ENCODE data around the gene CMA1. TPM values are rescaled to one million over a fixed set of nuclear protein-coding genes. Genes with fewer than 3 reads are reported as not detected.

CMA1 gene
- total RNA-seq, 1 experiment from 2014 or later = not detected

DNA sequence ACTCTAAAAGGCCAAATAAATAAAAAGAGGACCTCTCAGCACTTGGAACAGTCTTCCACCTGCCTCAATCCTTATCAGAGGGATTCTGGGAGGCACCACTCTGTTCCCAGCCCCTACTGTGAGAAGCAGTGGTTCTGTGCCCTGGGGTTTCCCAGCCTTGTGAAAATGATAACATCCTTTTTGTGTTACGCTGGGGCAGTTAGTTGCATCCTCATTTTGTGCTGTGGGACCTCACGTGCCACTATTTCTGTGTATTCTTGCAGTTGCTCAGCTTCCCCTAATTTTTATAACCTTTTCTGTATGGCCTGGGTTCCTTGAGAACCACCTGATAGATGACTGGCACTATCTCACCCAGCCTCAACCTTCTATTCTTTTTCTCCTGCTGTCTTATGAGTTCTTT, 10.8 kb upstream of the CMA1 start:
- no peaks in the 10 kb centered on the region for H3K36me3 ChIP-seq (ENCODE audit: insufficient read depth, low read length, poor library complexity, severe bottlenecking)
- no peak for DNase-seq (ENCODE audit: low spot score)
- H3K4me1 ChIP-seq (ENCODE audit: insufficient read depth, low read length, poor library complexity, severe bottlenecking) = no peaks in the 10 kb centered on the region
- ChIA-PET CTCF (no interaction called here), POLR2A (ENCODE audit: low non-redundant PET) (no interaction called here)
- no peak for TF ChIP-seq CTCF (conservative IDR thresholded peaks at IDR 0.05; ENCODE audit: low read depth, low read length)
- TF ChIP-seq EZH2 (IDR thresholded peaks at IDR 0.05; ENCODE audit: borderline replicate concordance, low read depth, low read length, poor library complexity, severe bottlenecking) = no peak
- no peaks in the 10 kb centered on the region for H3K27me3 ChIP-seq (replicated peaks; ENCODE audit: insufficient read depth, low read depth, low read length, poor library complexity)
- no peaks in the 10 kb centered on the region for H3K9me3 ChIP-seq (ENCODE audit: low read depth, low read length, poor library complexity, severe bottlenecking)
- intact Hi-C loops (cut with micrococcal nuclease; ENCODE audit: unreplicated experiment) = no loop called here
- BruUV-seq (replicated peaks) = no TSS peak
- H3K4me3 ChIP-seq (ENCODE audit: low read depth, low read length, poor library complexity, severe bottlenecking) = no peak overlapping the region
- H3K27ac ChIP-seq (ENCODE audit: low read depth, low read length, poor library complexity, severe bottlenecking) = no peak overlapping the region

DNA sequence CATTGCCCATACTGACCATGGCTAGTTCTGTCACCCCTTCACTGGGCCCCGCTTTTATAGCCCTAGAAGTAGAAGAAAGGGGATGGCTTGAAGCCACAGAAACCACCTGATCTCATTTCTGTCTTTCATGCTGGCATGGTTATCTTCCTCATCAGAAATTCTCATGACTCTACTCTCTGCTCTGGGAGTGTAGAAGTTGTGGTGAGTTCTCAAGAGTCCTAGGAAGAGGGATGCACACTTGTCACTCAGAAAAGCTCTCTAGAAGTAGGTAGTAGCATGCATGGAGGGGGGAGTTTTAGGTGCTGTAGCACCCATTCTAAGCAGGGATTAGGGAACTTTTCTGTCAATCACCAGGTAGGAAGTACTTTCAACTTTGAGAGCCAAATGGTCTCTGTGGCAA, 6.1 kb upstream of the CMA1 start:
- Histone ChIP-seq H3K27me3 (replicated peaks; ENCODE audit: insufficient read depth, low read depth, low read length, poor library complexity) (no peaks in the 10 kb centered on the region), H3K27ac (ENCODE audit: low read depth, low read length, poor library complexity, severe bottlenecking) (no peak overlapping the region), H3K4me1 (ENCODE audit: insufficient read depth, low read length, poor library complexity, severe bottlenecking) (no peaks in the 10 kb centered on the region), H3K4me3 (ENCODE audit: low read depth, low read length, poor library complexity, severe bottlenecking) (no peak overlapping the region), H3K9me3 (ENCODE audit: low read depth, low read length, poor library complexity, severe bottlenecking) (no peaks in the 10 kb centered on the region), H3K36me3 (ENCODE audit: insufficient read depth, low read length, poor library complexity, severe bottlenecking) (no peaks in the 10 kb centered on the region)
- BruUV-seq (replicated peaks) = no TSS peak
- no peak for TF ChIP-seq EZH2 (IDR thresholded peaks at IDR 0.05; ENCODE audit: borderline replicate concordance, low read depth, low read length, poor library complexity, severe bottlenecking)
- TF ChIP-seq CTCF (conservative IDR thresholded peaks at IDR 0.05; ENCODE audit: low read depth, low read length) = no peak
- POLR2A ChIA-PET (ENCODE audit: low non-redundant PET) = no interaction called here
- CTCF ChIA-PET = no interaction called here
- intact Hi-C loops (cut with micrococcal nuclease; ENCODE audit: unreplicated experiment) = no loop called here
- DNase-seq (ENCODE audit: low spot score) = no peak

DNA sequence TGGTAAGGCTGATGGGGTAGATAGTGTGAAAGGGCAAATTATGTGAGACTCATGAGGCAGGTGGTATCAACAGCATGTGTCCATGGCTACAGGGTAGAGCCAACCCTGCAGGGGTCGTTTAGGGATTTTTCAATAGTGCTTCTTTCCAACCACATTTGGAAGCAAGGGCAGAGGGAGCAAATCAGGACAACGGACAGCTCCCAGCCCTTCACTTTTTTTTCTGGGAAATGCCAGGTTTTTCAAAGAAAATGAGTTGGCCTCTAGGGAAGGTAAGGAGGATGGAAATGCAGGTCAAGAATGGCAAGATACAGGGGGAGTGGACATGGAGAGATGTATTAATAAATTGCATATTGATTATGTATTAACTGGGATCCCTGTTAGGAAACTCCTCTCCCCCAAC, 4.9 kb upstream of the CMA1 start:
- no peak overlapping the region for H3K4me3 ChIP-seq (ENCODE audit: low read depth, low read length, poor library complexity, severe bottlenecking)
- intact Hi-C loops (cut with micrococcal nuclease; ENCODE audit: unreplicated experiment) = no loop called here
- BruUV-seq (replicated peaks) = no TSS peak
- H3K27me3 ChIP-seq (replicated peaks; ENCODE audit: insufficient read depth, low read depth, low read length, poor library complexity) = no peaks in the 10 kb centered on the region
- peak; percentile 5 for DNase-seq (ENCODE audit: low spot score)
- CTCF ChIA-PET = no interaction called here
- H3K9me3 ChIP-seq (ENCODE audit: low read depth, low read length, poor library complexity, severe bottlenecking) = no peaks in the 10 kb centered on the region
- POLR2A ChIA-PET (ENCODE audit: low non-redundant PET) = no interaction called here
- no peaks in the 10 kb centered on the region for H3K36me3 ChIP-seq (ENCODE audit: insufficient read depth, low read length, poor library complexity, severe bottlenecking)
- H3K27ac ChIP-seq (ENCODE audit: low read depth, low read length, poor library complexity, severe bottlenecking) = no peak overlapping the region
- H3K4me1 ChIP-seq (ENCODE audit: insufficient read depth, low read length, poor library complexity, severe bottlenecking) = no peaks in the 10 kb centered on the region
- no peak for TF ChIP-seq EZH2 (IDR thresholded peaks at IDR 0.05; ENCODE audit: borderline replicate concordance, low read depth, low read length, poor library complexity, severe bottlenecking)
- no peak for TF ChIP-seq CTCF (conservative IDR thresholded peaks at IDR 0.05; ENCODE audit: low read depth, low read length)
